Activated B cell treated with CpG ODN at 0.5 μM for 24 hours (primary cell): ENCODE measurements around the gene CCL21. TPM values are rescaled to one million over a fixed set of nuclear protein-coding genes. Genes with fewer than 3 reads are reported as not detected.

Source experiments
- ATAC-seq: fragments of 200-7000 bp; cut with Tn5 transposase; one replicate; pipeline ENCODE4 v1.10.0; 2021; ENCODE audit warnings: low read depth, mild to moderate bottlenecking, moderate library complexity
- CTCF ChIA-PET: fragments of 350-600 bp; sonication (Branson Sonifier 250); formaldehyde crosslinking; loops from one replicate; lab custom pipeline; 2021; ENCODE audit warnings: antibody characterized with exemption; lab: Charles Lee
- POLR2A ChIA-PET: fragments of 350-600 bp; sonication (Branson Sonifier 250); formaldehyde crosslinking; loops from one replicate; lab custom pipeline; 2021; ENCODE audit warnings: antibody characterized with exemption; lab: Charles Lee
- DNase-seq: peaks from one replicate; pipeline ENCODE4 v3.0.0; 2022
- H3K27ac Mint-ChIP-seq: one replicate; pipeline ENCODE4 v1.8.0; 2020; ENCODE audit warnings: mixed read lengths
- H3K27me3 Mint-ChIP-seq: one replicate; pipeline ENCODE4 v1.8.0; 2021; ENCODE audit warnings: mixed read lengths
- H3K36me3 Mint-ChIP-seq: one replicate; pipeline ENCODE4 v1.8.0; 2021; ENCODE audit warnings: low read depth, mixed read lengths
- H3K4me1 Mint-ChIP-seq: one replicate; pipeline ENCODE4 v1.8.0; 2021; ENCODE audit warnings: mixed read lengths
- H3K4me3 Mint-ChIP-seq: one replicate; pipeline ENCODE4 v1.8.0; 2020; ENCODE audit warnings: mild to moderate bottlenecking, mixed read lengths
- H3K9me3 Mint-ChIP-seq: one replicate; pipeline ENCODE4 v1.8.0; 2020; ENCODE audit warnings: mixed read lengths
- CTCF ChIP-seq: fragments of 200-600 bp; IDR thresholded peaks from one replicate; pipeline ENCODE4 v1.8.0; 2022; ENCODE audit warnings: antibody characterized with exemption, mild to moderate bottlenecking
- intact Hi-C: fragments of 100-400 bp; cut with micrococcal nuclease; formaldehyde crosslinking; loops from one replicate; pipeline ENCODE4 v1.15.1; 2024
- total RNA-seq: library from RNA; stranded (reverse); gene quantifications from 2 replicates; pipeline ENCODE4 v1.2.3, GENCODE V29; 2022

The CCL21 gene
- total RNA-seq, 1 donor from 2014 or later = not detected

- intact Hi-C loops = no loop called here
- ChIA-PET CTCF (no interaction called here), POLR2A (no interaction called here)
- Mint-ChIP-seq H3K4me3 (no peak overlapping the region), H3K36me3 (no peaks in the 10 kb centered on the region), H3K9me3 (no peaks in the 10 kb centered on the region), H3K27ac (no peak overlapping the region), H3K27me3 (peaks cover 19% of the 10 kb centered on the region), H3K4me1 (no peaks in the 10 kb centered on the region)
- no peak for TF ChIP-seq CTCF
- ATAC-seq (no peak), DNase-seq (no peak)
These were observed 16.4 kb downstream of the CCL21 start for GRCh38 chr9:34693560-34693959.

DNA sequence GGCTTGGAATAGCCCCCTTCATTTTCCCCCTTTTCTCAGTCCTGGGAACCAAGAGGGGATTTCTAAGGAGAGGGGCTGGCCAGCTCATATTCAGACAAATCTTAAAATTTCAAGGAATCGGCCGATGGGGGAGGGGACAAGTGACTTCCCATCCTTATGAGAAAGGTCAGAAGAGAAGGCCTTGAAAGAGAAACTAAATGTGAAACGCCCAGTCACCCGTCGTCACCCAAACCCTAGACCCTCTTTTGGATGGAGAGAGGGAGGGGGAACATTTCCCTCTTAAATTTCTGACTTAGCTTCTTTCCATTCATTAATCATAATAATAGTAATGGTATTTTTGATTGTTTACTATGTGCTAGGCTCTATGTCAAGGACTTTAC is 18.0 kb downstream of the CCL21 start:
- intact Hi-C loops = no loop called here
- Mint-ChIP-seq H3K27ac (no peak overlapping the region), H3K4me1 (no peaks in the 10 kb centered on the region), H3K4me3 (no peak overlapping the region), H3K36me3 (no peaks in the 10 kb centered on the region), H3K9me3 (no peaks in the 10 kb centered on the region), H3K27me3 (peaks cover 20% of the 10 kb centered on the region)
- POLR2A ChIA-PET = interaction anchor here (0.6 kb wide), 2 partner anchors 132 to 167 kb away, joined by 3 to 8 read pairs; no protein-coding TSS in a partner anchor
- TF ChIP-seq CTCF = no peak
- CTCF ChIA-PET = interaction anchor here (2.0 kb wide), 1 partner anchor 10 kb away, joined by 7 read pairs; no protein-coding TSS in a partner anchor
- ATAC-seq = no peak
- DNase-seq = no peak

GRCh38 chr9:34690983-34691935 is 18.7 kb downstream of the CCL21 start, which contains the start of gene CCL19:
TSS of gene CCL19 (minus strand) at chr9:34691276. CDS start at chr9:34691139, 137 bp downstream.
- DNase-seq (no peak), ATAC-seq (no peak)
- no peaks in the 10 kb centered on the region for H3K36me3 Mint-ChIP-seq
- H3K4me3 Mint-ChIP-seq = no peak within 1 kb of the TSS
- intact Hi-C loops = no loop called here
- H3K27me3 Mint-ChIP-seq = peaks cover 17% of the 10 kb centered on the region
- H3K4me1 Mint-ChIP-seq = peaks cover 4% of the 10 kb centered on the region
- H3K27ac Mint-ChIP-seq = no peak within 1 kb of the TSS
- no peaks in the 10 kb centered on the region for H3K9me3 Mint-ChIP-seq
- CTCF ChIA-PET = interaction anchor here (2.0 kb wide), 1 partner anchor 11 kb away, joined by 7 read pairs; no protein-coding TSS in a partner anchor
- TF ChIP-seq CTCF = no peak
- POLR2A ChIA-PET = no interaction called here

DNA sequence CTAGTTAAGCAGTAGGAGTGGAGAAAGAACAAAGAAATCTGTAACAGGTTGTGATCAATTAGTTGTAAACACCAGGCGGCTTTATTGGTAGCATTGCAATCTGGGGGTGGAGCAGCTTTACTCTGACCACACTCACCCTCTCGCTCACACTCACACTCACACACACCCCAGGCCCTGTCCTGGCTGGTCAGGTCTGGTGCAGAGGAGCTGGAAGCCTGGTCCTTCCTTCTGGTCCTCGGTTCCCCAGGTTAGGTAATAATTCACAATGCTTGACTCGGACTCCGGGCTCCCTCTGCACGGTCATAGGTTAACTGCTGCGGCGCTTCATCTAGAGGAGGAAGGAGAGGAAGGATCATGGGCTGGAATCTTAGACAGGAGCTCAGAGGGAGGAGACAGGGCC is 20.4 kb downstream of the CCL21 start:
- ChIA-PET CTCF (no interaction called here), POLR2A (no interaction called here)
- H3K36me3 Mint-ChIP-seq = no peaks in the 10 kb centered on the region
- ATAC-seq = no peak
- DNase-seq = no peak
- no peak overlapping the region for H3K4me3 Mint-ChIP-seq
- H3K27ac Mint-ChIP-seq = no peak overlapping the region
- intact Hi-C loops = no loop called here
- peaks cover 8% of the 10 kb centered on the region for H3K27me3 Mint-ChIP-seq
- H3K4me1 Mint-ChIP-seq = peaks cover 4% of the 10 kb centered on the region
- no peaks in the 10 kb centered on the region for H3K9me3 Mint-ChIP-seq
- TF ChIP-seq CTCF = no peak

DNA sequence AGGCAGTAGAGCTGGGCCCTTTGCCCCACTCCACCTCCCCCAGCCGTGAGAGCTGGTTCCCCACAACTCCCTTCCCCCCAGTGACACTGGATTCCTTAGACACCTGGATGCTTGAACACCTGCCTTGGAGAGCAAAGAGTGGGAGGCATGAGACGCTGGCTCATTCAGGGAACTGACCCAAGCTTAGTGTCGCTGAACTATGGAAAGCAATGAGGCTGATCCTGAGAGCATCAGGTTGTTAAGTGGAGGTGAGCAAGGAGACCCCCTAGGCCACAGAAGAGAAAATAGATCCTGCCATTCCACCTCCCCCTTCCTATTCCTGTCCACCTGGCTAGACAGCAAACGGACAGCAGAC is 20.8 kb downstream of the CCL21 start:
- no peaks in the 10 kb centered on the region for H3K36me3 Mint-ChIP-seq

More for the DNA sequence above, 20.8 kb downstream of the CCL21 start:
- H3K27ac Mint-ChIP-seq = no peak overlapping the region
- H3K4me3 Mint-ChIP-seq = no peak overlapping the region
- peaks cover 4% of the 10 kb centered on the region for H3K4me1 Mint-ChIP-seq
- ChIA-PET POLR2A (no interaction called here), CTCF (no interaction called here)
- intact Hi-C loops = no loop called here
- peaks cover 8% of the 10 kb centered on the region for H3K27me3 Mint-ChIP-seq
- DNase-seq (no peak), ATAC-seq (no peak)
- no peak for TF ChIP-seq CTCF
- no peaks in the 10 kb centered on the region for H3K9me3 Mint-ChIP-seq
